ENCODE results near the gene CCDC88A. TPM values are rescaled to one million over a fixed set of nuclear protein-coding genes. Genes with fewer than 3 reads are reported as not detected.

The CCDC88A gene
- polyA plus RNA-seq, 2 of the 4 experiments (the other 2 are of a cell fraction), result 21.3 to 77.8 TPM

- no peak for TF ChIP-seq HMGXB4 (CRISPR knock-in tag; IDR thresholded peaks at IDR 0.05; ENCODE audit: borderline replicate concordance)
- no peak for TF ChIP-seq HES2 (IDR thresholded peaks at IDR 0.05)
These were observed 4.4 kb downstream of the CCDC88A start (continued) for GRCh38 chr2:55415300-55415699.

DNA sequence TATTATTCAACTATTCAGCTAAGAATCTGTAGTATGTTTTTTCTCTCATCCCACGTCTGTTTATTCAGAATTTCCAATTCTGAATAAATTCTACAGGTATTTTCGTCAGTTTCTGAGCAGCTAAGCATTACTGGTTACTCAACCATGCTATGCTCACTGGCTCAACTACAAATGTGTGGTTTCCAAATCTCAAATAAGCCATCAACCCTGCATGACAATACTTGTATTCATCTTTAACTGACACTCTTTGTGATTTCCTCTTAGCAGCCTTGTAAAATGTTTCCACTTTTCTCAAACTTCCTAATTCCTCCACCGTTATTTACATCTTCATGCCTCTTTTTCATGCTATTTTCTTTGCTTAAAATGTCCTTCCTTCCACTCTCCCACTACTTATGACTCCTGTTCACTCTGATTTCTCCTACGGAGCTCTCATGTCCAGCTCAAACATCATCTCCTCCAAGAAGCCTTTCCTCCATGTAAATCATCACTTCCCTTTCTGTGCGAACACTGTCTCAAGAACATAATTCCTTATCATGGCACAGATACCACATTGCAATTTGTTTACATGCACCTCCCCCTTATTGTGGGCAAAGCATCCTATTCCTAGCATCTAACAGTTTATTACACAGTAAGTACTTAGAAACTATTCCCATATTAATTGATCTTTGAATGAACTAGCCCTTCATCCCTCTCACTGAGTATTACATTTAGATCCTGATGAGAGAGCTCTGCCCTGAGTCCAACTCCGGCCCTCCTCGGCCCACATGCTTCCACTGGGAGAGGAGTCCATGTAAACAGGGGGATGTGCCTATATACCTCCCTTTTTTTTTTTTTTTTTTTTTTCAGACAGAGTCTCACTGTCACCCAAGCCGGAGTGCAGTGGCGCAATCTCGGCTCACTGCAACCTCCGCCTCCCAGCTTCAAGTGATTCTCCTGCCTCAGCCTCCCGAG is 10.5 kb downstream of the CCDC88A start:
- 87% methylated on average over 12 of the region's 12 CpGs for WGBS (ENCODE audit: missing lambda C conversion rate)
- Histone ChIP-seq H3K9me3 (no peaks in the 10 kb centered on the region), H3K4me1 (no peaks in the 10 kb centered on the region), H3K27ac (no peak overlapping the region), H3K4me2 (no peak overlapping the region), H3K4me3 (no peak overlapping the region)
- DNase-seq (ENCODE audit: low read depth in 1 of 2, low spot score in 1 of 2) (no peak), ATAC-seq (no peak), FAIRE-seq (no peak)
- POLR2A ChIA-PET, result no interaction called here
- CTCF ChIA-PET, result interaction anchor here (0.6 kb wide), 1 partner anchor 53 kb away, joined by 3 read pairs; no protein-coding TSS in a partner anchor
- TF ChIP-seq TP53 (CRISPR knock-in tag; IDR thresholded peaks at IDR 0.05), result no peak
- no peak for TF ChIP-seq HOXA7 (CRISPR knock-in tag; IDR thresholded peaks at IDR 0.05)
- TF ChIP-seq HDAC2 (IDR thresholded peaks at IDR 0.05), result no peak
- TF ChIP-seq CBX2 (IDR thresholded peaks at IDR 0.05; ENCODE audit: borderline replicate concordance, low read depth), result no peak
- TF ChIP-seq POLR2AphosphoS2 (conservative IDR thresholded peaks at IDR 0.05; ENCODE audit: low read length), result no peak
- TF ChIP-seq, protein P1, sequence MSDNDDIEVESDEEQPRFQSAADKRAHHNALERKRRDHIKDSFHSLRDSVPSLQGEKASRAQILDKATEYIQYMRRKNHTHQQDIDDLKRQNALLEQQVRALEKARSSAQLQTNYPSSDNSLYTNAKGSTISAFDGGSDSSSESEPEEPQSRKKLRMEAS (IDR thresholded peaks at IDR 0.05), result no peak
- no peak for TF ChIP-seq TFCP2L1 (CRISPR knock-in tag; IDR thresholded peaks at IDR 0.05)
- no peak for TF ChIP-seq ZC3H11A (IDR thresholded peaks at IDR 0.05)
- no peak for TF ChIP-seq MAZ (IDR thresholded peaks at IDR 0.05; ENCODE audit: borderline replicate concordance, low read depth, low read length)
- TF ChIP-seq CTCF (IDR thresholded peaks at IDR 0.05), result no peak
- TF ChIP-seq RNF2 (IDR thresholded peaks at IDR 0.05; ENCODE audit: borderline replicate concordance, low read depth), result no peak
- no peak for TF ChIP-seq HOXB5 (CRISPR knock-in tag; IDR thresholded peaks at IDR 0.05)
- TF ChIP-seq MAFK (IDR thresholded peaks at IDR 0.05; ENCODE audit: partially characterized antibody), result no peak
- TF ChIP-seq, protein P2, sequence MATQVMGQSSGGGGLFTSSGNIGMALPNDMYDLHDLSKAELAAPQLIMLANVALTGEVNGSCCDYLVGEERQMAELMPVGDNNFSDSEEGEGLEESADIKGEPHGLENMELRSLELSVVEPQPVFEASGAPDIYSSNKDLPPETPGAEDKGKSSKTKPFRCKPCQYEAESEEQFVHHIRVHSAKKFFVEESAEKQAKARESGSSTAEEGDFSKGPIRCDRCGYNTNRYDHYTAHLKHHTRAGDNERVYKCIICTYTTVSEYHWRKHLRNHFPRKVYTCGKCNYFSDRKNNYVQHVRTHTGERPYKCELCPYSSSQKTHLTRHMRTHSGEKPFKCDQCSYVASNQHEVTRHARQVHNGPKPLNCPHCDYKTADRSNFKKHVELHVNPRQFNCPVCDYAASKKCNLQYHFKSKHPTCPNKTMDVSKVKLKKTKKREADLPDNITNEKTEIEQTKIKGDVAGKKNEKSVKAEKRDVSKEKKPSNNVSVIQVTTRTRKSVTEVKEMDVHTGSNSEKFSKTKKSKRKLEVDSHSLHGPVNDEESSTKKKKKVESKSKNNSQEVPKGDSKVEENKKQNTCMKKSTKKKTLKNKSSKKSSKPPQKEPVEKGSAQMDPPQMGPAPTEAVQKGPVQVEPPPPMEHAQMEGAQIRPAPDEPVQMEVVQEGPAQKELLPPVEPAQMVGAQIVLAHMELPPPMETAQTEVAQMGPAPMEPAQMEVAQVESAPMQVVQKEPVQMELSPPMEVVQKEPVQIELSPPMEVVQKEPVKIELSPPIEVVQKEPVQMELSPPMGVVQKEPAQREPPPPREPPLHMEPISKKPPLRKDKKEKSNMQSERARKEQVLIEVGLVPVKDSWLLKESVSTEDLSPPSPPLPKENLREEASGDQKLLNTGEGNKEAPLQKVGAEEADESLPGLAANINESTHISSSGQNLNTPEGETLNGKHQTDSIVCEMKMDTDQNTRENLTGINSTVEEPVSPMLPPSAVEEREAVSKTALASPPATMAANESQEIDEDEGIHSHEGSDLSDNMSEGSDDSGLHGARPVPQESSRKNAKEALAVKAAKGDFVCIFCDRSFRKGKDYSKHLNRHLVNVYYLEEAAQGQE (IDR thresholded peaks at IDR 0.05), result no peak
- no peak for TF ChIP-seq ATOH8 (CRISPR knock-in tag; IDR thresholded peaks at IDR 0.05; ENCODE audit: low read depth)
- TF ChIP-seq SMC3 (IDR thresholded peaks at IDR 0.05), result no peak
